GM13977 (cell line): Measurements from ENCODE around the gene PLPP2.

Source experiments
- DNase-seq: peaks from one replicate; pipeline ENCODE4 v3.0.0; 2012; ENCODE audit warnings: low spot score
- CTCF ChIP-seq: IDR thresholded peaks from 2 replicates; pipeline ENCODE4 v1.5.1; 2012; ENCODE audit warnings: mild to moderate bottlenecking, control low read depth; ENCODE audit not compliant: insufficient read depth; ENCODE audit errors: extremely low read depth, missing control alignments
- in situ Hi-C: fragments of 300-500 bp; cut with MboI; formaldehyde crosslinking; loops from one replicate; pipeline ENCODE4 v1.12.0; 2022; ENCODE audit warnings: low sequenced_read_pairs, low pct_unique_long_range_greater_than_20kb, mixed read lengths, inconsistent platforms; ENCODE audit not compliant: unreplicated experiment

PLPP2 gene

GRCh38 chr19:291006-291521 is at the start of gene PLPP2:
PLPP2 (minus strand) TSS chr19:291403; CDS start chr19:291336, 67 bp downstream.
- TF ChIP-seq CTCF, result no peak
- no peak for DNase-seq
- in situ Hi-C loops, result no loop called here

- no peak for DNase-seq
- in situ Hi-C loops, result no loop called here
- TF ChIP-seq CTCF, result no peak
These were observed 49.6 kb upstream of the PLPP2 start for GRCh38 chr19:340620-341385.

- DNase-seq, result no peak
- TF ChIP-seq CTCF, result no peak
- in situ Hi-C loops, result no loop called here
These were observed 48.2 kb upstream of the PLPP2 start for GRCh38 chr19:339262-339887.

- no peak for DNase-seq
- in situ Hi-C loops, result no loop called here
- no peak for TF ChIP-seq CTCF
These were observed 47.2 kb upstream of the PLPP2 start for GRCh38 chr19:338421-338820.

GRCh38 chr19:336067-336614 is 44.9 kb upstream of the PLPP2 start:
- TF ChIP-seq CTCF, result no peak
- in situ Hi-C loops, result no loop called here
- DNase-seq, result no peak

GRCh38 chr19:335486-336066 is 44.4 kb upstream of the PLPP2 start:
- in situ Hi-C loops, result no loop called here
- TF ChIP-seq CTCF, result no peak
- no peak for DNase-seq
